ENCODE data around the gene FBXL2. TPM values are rescaled to one million over a fixed set of nuclear protein-coding genes. Genes with fewer than 3 reads are reported as not detected.

Gene FBXL2
- total RNA-seq, 1 donor from 2014 or later: 5.9 TPM

DNA sequence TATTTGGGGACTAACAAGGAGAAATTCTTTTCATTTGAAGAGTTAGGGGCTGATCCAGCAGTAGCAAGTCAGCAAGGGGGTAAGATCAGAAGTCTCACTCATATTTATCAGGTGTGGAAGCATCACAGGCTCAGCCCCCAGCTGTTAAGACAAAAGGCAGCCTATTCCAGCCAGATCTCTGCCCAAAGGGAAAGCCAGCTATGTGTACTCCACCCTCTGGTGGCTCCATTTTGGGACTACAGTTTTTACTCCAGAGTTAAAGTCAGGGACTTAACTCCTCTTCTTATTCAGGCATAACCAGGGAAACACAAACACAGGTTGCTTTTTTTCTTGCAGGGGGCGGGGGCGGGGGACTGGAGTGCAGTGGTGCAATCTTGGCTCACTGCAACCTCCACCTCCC, 143.7 kb downstream of the FBXL2 start:
- TF ChIP-seq CTCF (IDR thresholded peaks at IDR 0.05) (no peak), POLR2A (IDR thresholded peaks at IDR 0.05) (no peak), POLR2AphosphoS5 (IDR thresholded peaks at IDR 0.05; ENCODE audit: insufficient read depth in 1 of 2, low read depth in 1 of 2) (no peak)
- H3K4me1 ChIP-seq: peaks cover 5% of the 10 kb centered on the region
- DNase-seq (ENCODE audit: extremely low spot score in 2 of 2): no peak
- H3K27ac ChIP-seq: no peak overlapping the region
- H3K4me3 ChIP-seq: no peak overlapping the region
- H3K27me3 ChIP-seq: no peaks in the 10 kb centered on the region
- H3K9me3 ChIP-seq: no peaks in the 10 kb centered on the region
- peaks cover 0 to 20% of the 10 kb centered on the region in 2 donors for H3K36me3 ChIP-seq
- intact Hi-C loops (cut with DNase I): no loop called here

- H3K9me3 ChIP-seq: no peaks in the 10 kb centered on the region
- H3K27ac ChIP-seq: no peak overlapping the region
- H3K4me1 ChIP-seq: peaks cover 25% of the 10 kb centered on the region
- intact Hi-C loops (cut with DNase I): no loop called here
- no peaks in the 10 kb centered on the region for H3K27me3 ChIP-seq
- no peak overlapping the region for H3K4me3 ChIP-seq
- peaks cover 0 to 13% of the 10 kb centered on the region in 2 donors for H3K36me3 ChIP-seq
- DNase-seq (ENCODE audit: extremely low spot score in 2 of 2): no peak
- TF ChIP-seq CTCF (IDR thresholded peaks at IDR 0.05) (no peak), POLR2AphosphoS5 (IDR thresholded peaks at IDR 0.05; ENCODE audit: insufficient read depth in 1 of 2, low read depth in 1 of 2) (no peak), POLR2A (IDR thresholded peaks at IDR 0.05) (no peak)
Observed at GRCh38 chr3:33424606-33425452, 147.6 kb downstream of the FBXL2 start.

DNA sequence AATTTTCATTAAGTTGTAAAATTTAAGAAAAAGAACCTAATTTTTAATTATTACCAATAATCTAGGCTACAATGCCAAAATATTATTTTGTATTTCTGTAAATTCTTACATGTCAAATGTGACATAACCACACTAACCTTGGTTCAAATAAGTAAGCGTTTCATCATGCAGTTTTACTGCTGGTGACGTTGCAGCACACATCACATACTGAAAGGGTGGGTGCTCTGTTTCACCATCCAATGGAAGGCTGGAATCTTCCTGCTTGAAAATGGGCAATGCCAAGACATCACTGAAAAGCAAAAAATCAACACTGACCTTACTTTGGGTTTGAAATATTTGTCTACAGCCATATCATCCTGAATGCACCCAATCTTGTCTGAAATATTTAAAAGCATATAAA, 148.2 kb downstream of the FBXL2 start:
- no peak overlapping the region for H3K4me3 ChIP-seq
- no peaks in the 10 kb centered on the region for H3K9me3 ChIP-seq
- H3K36me3 ChIP-seq: peaks cover 0 to 13% of the 10 kb centered on the region in 2 donors
- no peak for DNase-seq (ENCODE audit: extremely low spot score in 2 of 2)
- TF ChIP-seq POLR2AphosphoS5 (IDR thresholded peaks at IDR 0.05; ENCODE audit: insufficient read depth in 1 of 2, low read depth in 1 of 2): no peak
- TF ChIP-seq POLR2A (IDR thresholded peaks at IDR 0.05): no peak
- no peak for TF ChIP-seq CTCF (IDR thresholded peaks at IDR 0.05)
- peaks cover 31% of the 10 kb centered on the region for H3K4me1 ChIP-seq
- no peak overlapping the region for H3K27ac ChIP-seq
- intact Hi-C loops (cut with DNase I): no loop called here
- no peaks in the 10 kb centered on the region for H3K27me3 ChIP-seq

- intact Hi-C loops (cut with DNase I): no loop called here
- no peak overlapping the region for H3K27ac ChIP-seq
- H3K4me1 ChIP-seq: peaks cover 37% of the 10 kb centered on the region
- TF ChIP-seq POLR2A (IDR thresholded peaks at IDR 0.05) (no peak), POLR2AphosphoS5 (IDR thresholded peaks at IDR 0.05; ENCODE audit: insufficient read depth in 1 of 2, low read depth in 1 of 2) (no peak), CTCF (IDR thresholded peaks at IDR 0.05) (no peak)
- peaks cover 0 to 8% of the 10 kb centered on the region in 2 donors for H3K36me3 ChIP-seq
- H3K4me3 ChIP-seq: no peak overlapping the region
- no peak for DNase-seq (ENCODE audit: extremely low spot score in 2 of 2)
- H3K9me3 ChIP-seq: no peaks in the 10 kb centered on the region
- no peaks in the 10 kb centered on the region for H3K27me3 ChIP-seq
Observed at GRCh38 chr3:33426068-33426467, 148.8 kb downstream of the FBXL2 start.

Data from vagina (tissue), 2 donors.